IMR-90 (cell line): Measurements from ENCODE around the gene HRAS.

Source experiments
- POLR2A ChIP-seq: IDR thresholded peaks from 2 replicates; pipeline ENCODE4 v1.6.1; 2012; ENCODE audit warnings: mild to moderate bottlenecking, low read depth, low read length
- TF ChIP-seq, protein P1 (sequence below): conservative IDR thresholded peaks from 2 replicates; pipeline ENCODE4 v1.5.1; 2012; ENCODE audit warnings: mild to moderate bottlenecking, low read depth, low read length, improper control_type of control experiment

DNA sequence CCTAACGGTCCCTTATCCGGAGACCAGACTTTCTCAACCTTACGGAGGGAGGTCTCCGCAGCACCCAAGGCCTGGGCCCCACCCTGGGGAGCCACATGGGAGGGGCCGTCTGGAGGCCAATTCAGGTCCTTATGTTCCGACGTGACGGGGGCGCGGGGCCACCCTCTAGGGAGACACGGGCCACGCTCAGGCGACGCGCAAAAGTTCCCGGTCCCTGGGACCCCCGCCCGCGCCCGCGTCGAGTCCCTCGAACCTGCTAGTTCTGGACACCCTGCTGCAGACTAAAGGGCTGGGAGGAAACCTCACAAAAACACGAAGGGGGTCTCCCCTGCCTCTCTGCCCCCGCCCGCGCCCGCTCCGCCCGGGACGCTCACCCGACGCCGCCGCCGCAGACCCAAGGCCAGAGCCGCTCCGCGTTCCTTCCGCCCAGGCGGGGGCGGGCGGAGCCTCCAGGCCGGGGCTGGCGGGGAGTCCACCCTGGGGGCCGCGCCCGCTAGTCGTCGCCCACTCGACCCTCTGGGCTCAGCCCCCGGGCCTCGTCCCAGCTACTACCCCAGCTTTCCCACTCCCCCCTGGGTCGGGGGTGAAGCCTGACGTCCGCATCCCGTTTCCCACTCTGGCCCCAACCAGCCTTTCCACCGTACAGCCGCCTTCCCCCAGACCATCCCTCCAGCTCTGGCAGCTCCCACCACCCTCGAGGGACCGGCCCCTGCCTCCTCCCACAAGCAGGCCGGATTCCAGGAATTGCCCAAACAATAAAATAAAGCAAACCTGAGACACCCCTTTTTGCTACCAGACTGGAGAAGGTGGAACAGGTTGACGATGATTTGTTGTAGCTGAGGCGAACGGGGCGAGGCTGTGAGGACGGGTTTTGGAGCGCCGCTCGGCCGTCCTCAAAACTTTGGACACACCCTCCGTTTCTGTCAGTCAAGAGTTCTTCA, 31.1 kb downstream of the HRAS start:
- TF ChIP-seq POLR2A, result no peak
- TF ChIP-seq, protein P1, sequence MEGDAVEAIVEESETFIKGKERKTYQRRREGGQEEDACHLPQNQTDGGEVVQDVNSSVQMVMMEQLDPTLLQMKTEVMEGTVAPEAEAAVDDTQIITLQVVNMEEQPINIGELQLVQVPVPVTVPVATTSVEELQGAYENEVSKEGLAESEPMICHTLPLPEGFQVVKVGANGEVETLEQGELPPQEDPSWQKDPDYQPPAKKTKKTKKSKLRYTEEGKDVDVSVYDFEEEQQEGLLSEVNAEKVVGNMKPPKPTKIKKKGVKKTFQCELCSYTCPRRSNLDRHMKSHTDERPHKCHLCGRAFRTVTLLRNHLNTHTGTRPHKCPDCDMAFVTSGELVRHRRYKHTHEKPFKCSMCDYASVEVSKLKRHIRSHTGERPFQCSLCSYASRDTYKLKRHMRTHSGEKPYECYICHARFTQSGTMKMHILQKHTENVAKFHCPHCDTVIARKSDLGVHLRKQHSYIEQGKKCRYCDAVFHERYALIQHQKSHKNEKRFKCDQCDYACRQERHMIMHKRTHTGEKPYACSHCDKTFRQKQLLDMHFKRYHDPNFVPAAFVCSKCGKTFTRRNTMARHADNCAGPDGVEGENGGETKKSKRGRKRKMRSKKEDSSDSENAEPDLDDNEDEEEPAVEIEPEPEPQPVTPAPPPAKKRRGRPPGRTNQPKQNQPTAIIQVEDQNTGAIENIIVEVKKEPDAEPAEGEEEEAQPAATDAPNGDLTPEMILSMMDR, result no peak
